CD4-positive, alpha-beta T cell (primary cell): ENCODE measurements around the gene LHFPL6. TPM values are rescaled to one million over a fixed set of nuclear protein-coding genes. Genes with fewer than 3 reads are reported as not detected.

ENCODE experiments used
- ATAC-seq: fragments of 200-7000 bp; cut with Tn5 transposase; one replicate; pipeline ENCODE4 v1.10.0; 2022; ENCODE audit warnings: mild to moderate bottlenecking; ENCODE audit not compliant: poor library complexity
- CTCF ChIA-PET: fragments of 350-600 bp; sonication (Branson Sonifier 250); formaldehyde crosslinking; loops from one replicate; lab custom pipeline; 2021; ENCODE audit warnings: antibody characterized with exemption, inconsistent platforms; lab: Charles Lee
- POLR2A ChIA-PET: fragments of 350-600 bp; sonication (Branson Sonifier 250); formaldehyde crosslinking; loops from one replicate; lab custom pipeline; 2021; ENCODE audit warnings: antibody characterized with exemption, inconsistent platforms; lab: Charles Lee
- DNase-seq, 14 experiments: peaks; one replicate each; pipeline ENCODE4 v3.0.0-alpha.2; 2013 to 2020; ENCODE audit warnings: mixed read lengths in 2 of 14
- H3K27ac ChIP-seq, 2 donors: one replicate each; pipeline versions ENCODE4 v1.5.1 to v1.7.0; 2013; ENCODE audit warnings: low read length in 2 of 2, low read depth in 1 of 2, mild to moderate bottlenecking in 1 of 2
- H3K27me3 ChIP-seq, 2 experiments: 1 replicate in 1 of 2; 2 replicates in 1 of 2; pipeline versions ENCODE4 v1.6.1 to v1.7.0; 2013; ENCODE audit warnings: low read length in 2 of 2, control low read depth in 1 of 2, mild to moderate bottlenecking in 1 of 2, moderate library complexity in 1 of 2; ENCODE audit not compliant: insufficient read depth in 2 of 2, control insufficient read depth in 1 of 2
- H3K36me3 ChIP-seq: one replicate; pipeline ENCODE4 v1.6.1; 2013; ENCODE audit warnings: low read length, control low read depth; ENCODE audit not compliant: insufficient read depth
- H3K4me1 ChIP-seq: one replicate; pipeline ENCODE4 v1.6.1; 2013; ENCODE audit warnings: low read length, control low read depth; ENCODE audit not compliant: insufficient read depth
- H3K4me3 ChIP-seq: one replicate; pipeline ENCODE4 v1.5.1; 2013; ENCODE audit warnings: mild to moderate bottlenecking, low read length, moderate library complexity
- H3K9me3 ChIP-seq, 2 experiments: 1 replicate in 1 of 2; 2 replicates in 1 of 2; pipeline versions ENCODE4 v1.6.1 to v1.7.0; 2013; ENCODE audit warnings: low read length in 2 of 2, mild to moderate bottlenecking in 2 of 2, control low read depth in 1 of 2, moderate library complexity in 1 of 2; ENCODE audit not compliant: control insufficient read depth in 1 of 2, insufficient read depth in 1 of 2
- H3K27ac Mint-ChIP-seq: one replicate; pipeline ENCODE4 v1.8.0; 2020; ENCODE audit warnings: mixed read lengths
- H3K27me3 Mint-ChIP-seq: one replicate; pipeline ENCODE4 v1.8.0; 2021; ENCODE audit warnings: mixed read lengths
- H3K36me3 Mint-ChIP-seq: one replicate; pipeline ENCODE4 v1.8.0; 2021; ENCODE audit warnings: low read depth, mixed read lengths
- H3K4me1 Mint-ChIP-seq: one replicate; pipeline ENCODE4 v1.8.0; 2021; ENCODE audit warnings: low read depth, mixed read lengths
- H3K4me3 Mint-ChIP-seq: one replicate; pipeline ENCODE4 v1.8.0; 2020; ENCODE audit warnings: mild to moderate bottlenecking, mixed read lengths
- H3K9me3 Mint-ChIP-seq: one replicate; pipeline ENCODE4 v1.8.0; 2020; ENCODE audit warnings: mixed read lengths
- intact Hi-C, 2 experiments: fragments of 100-400 bp; cut with DNase I in 1 of 2; cut with micrococcal nuclease in 1 of 2; formaldehyde crosslinking; loops; one replicate each; pipeline versions ENCODE4 v1.15.1 to v1.9.0; 2023 to 2025; cut with DNase I, micrococcal nuclease
- total RNA-seq, 174 experiments: library from RNA in 2 of 174; stranded (reverse) in 2 of 174; gene quantifications; one replicate each; pipeline ENCODE4 v1.2.3 and lab custom pipeline; 2021 to 2026
- TF ChIP-seq, protein P1 (sequence below): fragments of 200-600 bp; IDR thresholded peaks from one replicate; pipeline ENCODE4 v1.8.0; 2022; ENCODE audit warnings: antibody characterized with exemption, mild to moderate bottlenecking

LHFPL6 gene
- total RNA-seq, 2 experiments from 2014 or later, result not detected

DNA sequence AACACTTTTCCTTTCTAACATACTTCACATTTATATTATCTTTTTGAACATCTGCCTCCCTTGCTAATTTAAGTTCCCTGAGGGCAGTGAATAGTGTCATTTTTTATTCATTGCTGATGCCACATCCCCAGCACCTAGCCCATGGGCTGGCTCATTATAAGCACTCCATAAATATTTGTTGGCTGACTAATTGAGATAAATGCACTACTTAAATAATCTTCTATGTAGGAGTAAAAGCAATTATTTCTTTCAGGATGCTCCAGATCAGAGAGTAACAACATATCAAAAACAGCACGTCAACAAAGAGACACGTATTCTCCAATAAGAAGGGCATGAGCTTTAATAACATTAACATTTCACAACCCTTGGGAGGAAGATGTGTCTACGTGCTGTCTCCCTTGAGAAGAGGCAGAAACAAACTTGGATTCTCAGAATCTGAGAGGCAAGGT is 228.2 kb downstream of the LHFPL6 start:
- no peaks in the 10 kb centered on the region for H3K36me3 ChIP-seq
- TF ChIP-seq, protein P1, sequence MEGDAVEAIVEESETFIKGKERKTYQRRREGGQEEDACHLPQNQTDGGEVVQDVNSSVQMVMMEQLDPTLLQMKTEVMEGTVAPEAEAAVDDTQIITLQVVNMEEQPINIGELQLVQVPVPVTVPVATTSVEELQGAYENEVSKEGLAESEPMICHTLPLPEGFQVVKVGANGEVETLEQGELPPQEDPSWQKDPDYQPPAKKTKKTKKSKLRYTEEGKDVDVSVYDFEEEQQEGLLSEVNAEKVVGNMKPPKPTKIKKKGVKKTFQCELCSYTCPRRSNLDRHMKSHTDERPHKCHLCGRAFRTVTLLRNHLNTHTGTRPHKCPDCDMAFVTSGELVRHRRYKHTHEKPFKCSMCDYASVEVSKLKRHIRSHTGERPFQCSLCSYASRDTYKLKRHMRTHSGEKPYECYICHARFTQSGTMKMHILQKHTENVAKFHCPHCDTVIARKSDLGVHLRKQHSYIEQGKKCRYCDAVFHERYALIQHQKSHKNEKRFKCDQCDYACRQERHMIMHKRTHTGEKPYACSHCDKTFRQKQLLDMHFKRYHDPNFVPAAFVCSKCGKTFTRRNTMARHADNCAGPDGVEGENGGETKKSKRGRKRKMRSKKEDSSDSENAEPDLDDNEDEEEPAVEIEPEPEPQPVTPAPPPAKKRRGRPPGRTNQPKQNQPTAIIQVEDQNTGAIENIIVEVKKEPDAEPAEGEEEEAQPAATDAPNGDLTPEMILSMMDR, result no peak
- Mint-ChIP-seq H3K27ac (no peak overlapping the region), H3K4me1 (no peaks in the 10 kb centered on the region), H3K27me3 (peaks cover 16% of the 10 kb centered on the region), H3K4me3 (no peak overlapping the region), H3K36me3 (no peaks in the 10 kb centered on the region), H3K9me3 (no peaks in the 10 kb centered on the region)
- H3K4me3 ChIP-seq, result no peak overlapping the region
- H3K9me3 ChIP-seq, result no peaks in the 10 kb centered on the region
- intact Hi-C loops, result no loop called here
- H3K27me3 ChIP-seq, result peaks cover 0 to 5% of the 10 kb centered on the region in 2 experiments
- no peaks in the 10 kb centered on the region for H3K4me1 ChIP-seq
- no peak for DNase-seq
- ChIA-PET POLR2A (no interaction called here), CTCF (no interaction called here)
- ATAC-seq, result no peak
- H3K27ac ChIP-seq, result no peak overlapping the region

DNA sequence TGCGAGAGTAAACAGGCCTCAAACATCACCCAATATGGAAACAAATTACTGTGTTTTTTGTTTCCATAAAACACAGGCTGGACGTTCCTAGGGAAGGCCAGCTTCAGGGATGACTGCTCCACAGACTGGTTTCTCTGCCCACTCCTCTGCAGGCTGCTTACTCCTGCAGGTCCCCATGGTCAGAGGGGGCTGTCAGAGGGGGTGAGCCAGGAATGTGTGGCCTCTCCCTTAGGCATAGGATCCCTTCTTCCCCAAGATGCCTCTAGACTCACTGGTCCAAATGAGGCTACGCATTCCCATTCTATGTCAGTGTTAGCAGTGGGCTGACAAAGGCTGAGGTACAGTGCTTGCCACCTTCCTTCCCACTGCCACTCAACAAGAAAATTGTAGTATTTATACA is 229.8 kb downstream of the LHFPL6 start:
- CTCF ChIA-PET, result no interaction called here
- Histone ChIP-seq H3K36me3 (no peaks in the 10 kb centered on the region), H3K4me3 (no peak overlapping the region), H3K9me3 (no peaks in the 10 kb centered on the region), H3K27ac (no peak overlapping the region), H3K4me1 (no peaks in the 10 kb centered on the region), H3K27me3 (peaks cover 0 to 5% of the 10 kb centered on the region in 2 experiments)
- no peak for ATAC-seq
- intact Hi-C loops, result no loop called here
- H3K27me3 Mint-ChIP-seq, result peaks cover 17% of the 10 kb centered on the region
- no peaks in the 10 kb centered on the region for H3K9me3 Mint-ChIP-seq
- H3K4me3 Mint-ChIP-seq, result no peak overlapping the region
- no peaks in the 10 kb centered on the region for H3K36me3 Mint-ChIP-seq
- TF ChIP-seq, protein P1, result no peak
- POLR2A ChIA-PET, result no interaction called here
- H3K4me1 Mint-ChIP-seq, result no peaks in the 10 kb centered on the region
- DNase-seq, result no peak
- no peak overlapping the region for H3K27ac Mint-ChIP-seq

DNA sequence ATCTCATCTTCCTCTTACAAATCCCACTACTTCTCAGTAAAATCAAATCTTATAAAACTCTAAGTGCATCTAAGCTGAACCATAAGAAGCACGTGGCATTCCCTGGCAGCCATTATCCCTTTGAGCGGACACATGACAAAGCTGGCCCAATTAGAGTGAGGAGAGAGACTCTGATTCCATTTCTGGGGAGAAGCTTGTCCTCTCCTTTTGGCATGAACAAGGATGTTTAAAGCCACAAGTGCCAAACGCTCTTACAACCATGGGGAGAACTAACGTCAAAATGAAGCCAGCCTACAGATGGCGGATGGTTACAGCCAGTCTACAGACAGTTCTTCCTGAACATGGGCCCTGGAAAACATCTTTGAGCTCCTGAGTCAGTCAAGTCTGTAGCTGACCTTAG is 231.3 kb downstream of the LHFPL6 start:
- Histone ChIP-seq H3K4me1 (no peaks in the 10 kb centered on the region), H3K27me3 (peaks cover 0 to 6% of the 10 kb centered on the region in 2 experiments), H3K9me3 (no peaks in the 10 kb centered on the region), H3K27ac (no peak overlapping the region), H3K36me3 (no peaks in the 10 kb centered on the region), H3K4me3 (no peak overlapping the region)
- ATAC-seq (no peak), DNase-seq (no peak)
- intact Hi-C loops, result no loop called here
- ChIA-PET CTCF (no interaction called here), POLR2A (no interaction called here)
- Mint-ChIP-seq H3K36me3 (no peaks in the 10 kb centered on the region), H3K27ac (no peak overlapping the region), H3K4me1 (no peaks in the 10 kb centered on the region), H3K9me3 (no peaks in the 10 kb centered on the region), H3K4me3 (no peak overlapping the region), H3K27me3 (peaks cover 19% of the 10 kb centered on the region)
- TF ChIP-seq, protein P1, result no peak
